ENCODE measurements around the gene OXCT2. TPM values are rescaled to one million over a fixed set of nuclear protein-coding genes. Genes with fewer than 3 reads are reported as not detected.

OXCT2 gene
- total RNA-seq, 1 experiment from 2014 or later = 2.3 TPM

DNA sequence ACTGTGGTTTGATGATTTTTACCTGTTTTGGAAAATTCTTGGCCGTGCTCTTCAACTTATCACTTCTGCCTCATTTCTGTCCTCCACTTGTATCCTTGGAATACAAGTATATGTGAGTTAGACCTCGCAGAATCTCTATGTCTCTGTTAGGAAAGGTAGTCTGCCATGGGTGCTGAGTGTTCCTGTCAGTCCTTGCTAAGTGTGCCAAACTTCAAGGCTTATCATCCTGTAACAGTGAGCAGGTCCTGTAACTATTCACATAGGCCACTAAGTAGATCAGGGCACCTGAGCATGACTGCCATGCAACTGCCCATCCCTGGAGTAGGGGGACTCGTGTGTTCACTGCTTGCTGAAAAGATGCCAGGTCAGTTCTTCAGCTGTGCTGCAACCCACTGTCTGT, 41.8 kb upstream of the OXCT2 start:
- H3K4me3 Mint-ChIP-seq = no peak overlapping the region
- H3K4me1 Mint-ChIP-seq = peaks cover 5% of the 10 kb centered on the region; the same call in 1 of the 2 replicates
- TF ChIP-seq, protein P1, sequence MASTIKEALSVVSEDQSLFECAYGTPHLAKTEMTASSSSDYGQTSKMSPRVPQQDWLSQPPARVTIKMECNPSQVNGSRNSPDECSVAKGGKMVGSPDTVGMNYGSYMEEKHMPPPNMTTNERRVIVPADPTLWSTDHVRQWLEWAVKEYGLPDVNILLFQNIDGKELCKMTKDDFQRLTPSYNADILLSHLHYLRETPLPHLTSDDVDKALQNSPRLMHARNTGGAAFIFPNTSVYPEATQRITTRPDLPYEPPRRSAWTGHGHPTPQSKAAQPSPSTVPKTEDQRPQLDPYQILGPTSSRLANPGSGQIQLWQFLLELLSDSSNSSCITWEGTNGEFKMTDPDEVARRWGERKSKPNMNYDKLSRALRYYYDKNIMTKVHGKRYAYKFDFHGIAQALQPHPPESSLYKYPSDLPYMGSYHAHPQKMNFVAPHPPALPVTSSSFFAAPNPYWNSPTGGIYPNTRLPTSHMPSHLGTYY (CRISPR knock-in tag; IDR thresholded peaks at IDR 0.05) = no peak
- TF ChIP-seq, protein P2, sequence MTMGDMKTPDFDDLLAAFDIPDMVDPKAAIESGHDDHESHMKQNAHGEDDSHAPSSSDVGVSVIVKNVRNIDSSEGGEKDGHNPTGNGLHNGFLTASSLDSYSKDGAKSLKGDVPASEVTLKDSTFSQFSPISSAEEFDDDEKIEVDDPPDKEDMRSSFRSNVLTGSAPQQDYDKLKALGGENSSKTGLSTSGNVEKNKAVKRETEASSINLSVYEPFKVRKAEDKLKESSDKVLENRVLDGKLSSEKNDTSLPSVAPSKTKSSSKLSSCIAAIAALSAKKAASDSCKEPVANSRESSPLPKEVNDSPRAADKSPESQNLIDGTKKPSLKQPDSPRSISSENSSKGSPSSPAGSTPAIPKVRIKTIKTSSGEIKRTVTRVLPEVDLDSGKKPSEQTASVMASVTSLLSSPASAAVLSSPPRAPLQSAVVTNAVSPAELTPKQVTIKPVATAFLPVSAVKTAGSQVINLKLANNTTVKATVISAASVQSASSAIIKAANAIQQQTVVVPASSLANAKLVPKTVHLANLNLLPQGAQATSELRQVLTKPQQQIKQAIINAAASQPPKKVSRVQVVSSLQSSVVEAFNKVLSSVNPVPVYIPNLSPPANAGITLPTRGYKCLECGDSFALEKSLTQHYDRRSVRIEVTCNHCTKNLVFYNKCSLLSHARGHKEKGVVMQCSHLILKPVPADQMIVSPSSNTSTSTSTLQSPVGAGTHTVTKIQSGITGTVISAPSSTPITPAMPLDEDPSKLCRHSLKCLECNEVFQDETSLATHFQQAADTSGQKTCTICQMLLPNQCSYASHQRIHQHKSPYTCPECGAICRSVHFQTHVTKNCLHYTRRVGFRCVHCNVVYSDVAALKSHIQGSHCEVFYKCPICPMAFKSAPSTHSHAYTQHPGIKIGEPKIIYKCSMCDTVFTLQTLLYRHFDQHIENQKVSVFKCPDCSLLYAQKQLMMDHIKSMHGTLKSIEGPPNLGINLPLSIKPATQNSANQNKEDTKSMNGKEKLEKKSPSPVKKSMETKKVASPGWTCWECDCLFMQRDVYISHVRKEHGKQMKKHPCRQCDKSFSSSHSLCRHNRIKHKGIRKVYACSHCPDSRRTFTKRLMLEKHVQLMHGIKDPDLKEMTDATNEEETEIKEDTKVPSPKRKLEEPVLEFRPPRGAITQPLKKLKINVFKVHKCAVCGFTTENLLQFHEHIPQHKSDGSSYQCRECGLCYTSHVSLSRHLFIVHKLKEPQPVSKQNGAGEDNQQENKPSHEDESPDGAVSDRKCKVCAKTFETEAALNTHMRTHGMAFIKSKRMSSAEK (CRISPR knock-in tag; IDR thresholded peaks at IDR 0.05; ENCODE audit: borderline replicate concordance) = no peak
- TF ChIP-seq, protein P3, sequence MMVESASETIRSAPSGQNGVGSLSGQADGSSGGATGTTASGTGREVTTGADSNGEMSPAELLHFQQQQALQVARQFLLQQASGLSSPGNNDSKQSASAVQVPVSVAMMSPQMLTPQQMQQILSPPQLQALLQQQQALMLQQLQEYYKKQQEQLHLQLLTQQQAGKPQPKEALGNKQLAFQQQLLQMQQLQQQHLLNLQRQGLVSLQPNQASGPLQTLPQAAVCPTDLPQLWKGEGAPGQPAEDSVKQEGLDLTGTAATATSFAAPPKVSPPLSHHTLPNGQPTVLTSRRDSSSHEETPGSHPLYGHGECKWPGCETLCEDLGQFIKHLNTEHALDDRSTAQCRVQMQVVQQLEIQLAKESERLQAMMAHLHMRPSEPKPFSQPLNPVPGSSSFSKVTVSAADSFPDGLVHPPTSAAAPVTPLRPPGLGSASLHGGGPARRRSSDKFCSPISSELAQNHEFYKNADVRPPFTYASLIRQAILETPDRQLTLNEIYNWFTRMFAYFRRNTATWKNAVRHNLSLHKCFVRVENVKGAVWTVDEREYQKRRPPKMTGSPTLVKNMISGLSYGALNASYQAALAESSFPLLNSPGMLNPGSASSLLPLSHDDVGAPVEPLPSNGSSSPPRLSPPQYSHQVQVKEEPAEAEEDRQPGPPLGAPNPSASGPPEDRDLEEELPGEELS (CRISPR knock-in tag; IDR thresholded peaks at IDR 0.05) = no peak
- TF ChIP-seq, protein P4, sequence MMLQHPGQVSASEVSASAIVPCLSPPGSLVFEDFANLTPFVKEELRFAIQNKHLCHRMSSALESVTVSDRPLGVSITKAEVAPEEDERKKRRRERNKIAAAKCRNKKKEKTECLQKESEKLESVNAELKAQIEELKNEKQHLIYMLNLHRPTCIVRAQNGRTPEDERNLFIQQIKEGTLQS (CRISPR knock-in tag; conservative IDR thresholded peaks at IDR 0.05) = no peak
- TF ChIP-seq ZNF317 (CRISPR knock-in tag; IDR thresholded peaks at IDR 0.05; ENCODE audit: borderline replicate concordance, low read depth) = no peak
- TF ChIP-seq TEAD4 (CRISPR knock-in tag; IDR thresholded peaks at IDR 0.05) = no peak
- TF ChIP-seq, protein P5, sequence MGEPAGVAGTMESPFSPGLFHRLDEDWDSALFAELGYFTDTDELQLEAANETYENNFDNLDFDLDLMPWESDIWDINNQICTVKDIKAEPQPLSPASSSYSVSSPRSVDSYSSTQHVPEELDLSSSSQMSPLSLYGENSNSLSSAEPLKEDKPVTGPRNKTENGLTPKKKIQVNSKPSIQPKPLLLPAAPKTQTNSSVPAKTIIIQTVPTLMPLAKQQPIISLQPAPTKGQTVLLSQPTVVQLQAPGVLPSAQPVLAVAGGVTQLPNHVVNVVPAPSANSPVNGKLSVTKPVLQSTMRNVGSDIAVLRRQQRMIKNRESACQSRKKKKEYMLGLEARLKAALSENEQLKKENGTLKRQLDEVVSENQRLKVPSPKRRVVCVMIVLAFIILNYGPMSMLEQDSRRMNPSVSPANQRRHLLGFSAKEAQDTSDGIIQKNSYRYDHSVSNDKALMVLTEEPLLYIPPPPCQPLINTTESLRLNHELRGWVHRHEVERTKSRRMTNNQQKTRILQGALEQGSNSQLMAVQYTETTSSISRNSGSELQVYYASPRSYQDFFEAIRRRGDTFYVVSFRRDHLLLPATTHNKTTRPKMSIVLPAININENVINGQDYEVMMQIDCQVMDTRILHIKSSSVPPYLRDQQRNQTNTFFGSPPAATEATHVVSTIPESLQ (CRISPR knock-in tag; IDR thresholded peaks at IDR 0.05) = no peak
- TF ChIP-seq JAZF1 (CRISPR knock-in tag; IDR thresholded peaks at IDR 0.05) = no peak
- TF ChIP-seq, protein P6, sequence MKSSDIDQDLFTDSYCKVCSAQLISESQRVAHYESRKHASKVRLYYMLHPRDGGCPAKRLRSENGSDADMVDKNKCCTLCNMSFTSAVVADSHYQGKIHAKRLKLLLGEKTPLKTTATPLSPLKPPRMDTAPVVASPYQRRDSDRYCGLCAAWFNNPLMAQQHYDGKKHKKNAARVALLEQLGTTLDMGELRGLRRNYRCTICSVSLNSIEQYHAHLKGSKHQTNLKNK (CRISPR knock-in tag; IDR thresholded peaks at IDR 0.05) = no peak
- TF ChIP-seq NR3C1 (CRISPR knock-in tag; conservative IDR thresholded peaks at IDR 0.05; ENCODE audit: low read depth) = no peak
- TF ChIP-seq HMGA2 (CRISPR knock-in tag; IDR thresholded peaks at IDR 0.05) = no peak
- TF ChIP-seq, protein P7, sequence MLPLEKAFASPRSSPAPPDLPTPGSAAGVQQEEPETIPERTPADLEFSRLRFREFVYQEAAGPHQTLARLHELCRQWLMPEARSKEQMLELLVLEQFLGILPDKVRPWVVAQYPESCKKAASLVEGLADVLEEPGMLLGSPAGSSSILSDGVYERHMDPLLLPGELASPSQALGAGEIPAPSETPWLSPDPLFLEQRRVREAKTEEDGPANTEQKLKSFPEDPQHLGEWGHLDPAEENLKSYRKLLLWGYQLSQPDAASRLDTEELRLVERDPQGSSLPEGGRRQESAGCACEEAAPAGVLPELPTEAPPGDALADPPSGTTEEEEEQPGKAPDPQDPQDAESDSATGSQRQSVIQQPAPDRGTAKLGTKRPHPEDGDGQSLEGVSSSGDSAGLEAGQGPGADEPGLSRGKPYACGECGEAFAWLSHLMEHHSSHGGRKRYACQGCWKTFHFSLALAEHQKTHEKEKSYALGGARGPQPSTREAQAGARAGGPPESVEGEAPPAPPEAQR (CRISPR knock-in tag; IDR thresholded peaks at IDR 0.05) = no peak
- TF ChIP-seq ATF1 (CRISPR knock-in tag; IDR thresholded peaks at IDR 0.05) = no peak
- ChIA-PET CTCF (no interaction called here), POLR2A (no interaction called here)
- 0 out of 2 replicates have a peak, but pooled peaks cover 3% of the 10 kb centered on the region for H3K36me3 Mint-ChIP-seq
- no peak for ATAC-seq
- peaks cover 19% of the 10 kb centered on the region for H3K27me3 Mint-ChIP-seq (ENCODE audit: low read depth)
- no peak for DNase-seq (ENCODE audit: low spot score)
- H3K27ac Mint-ChIP-seq = no peak overlapping the region
- H3K9me3 Mint-ChIP-seq = peaks cover 8% of the 10 kb centered on the region
